ENCODE data around the gene RAD51B. TPM values are rescaled to one million over a fixed set of nuclear protein-coding genes. Genes with fewer than 3 reads are reported as not detected.
"Not testable (repeated sequence)": the region's sequence is repeated elsewhere in the genome, so short reads cannot be mapped to it uniquely, and the experiment has no call there.

Gene RAD51B
- total RNA-seq, 1 donor from 2014 or later, result 3.8 TPM

- intact Hi-C loops (cut with DNase I), result no loop called here
- peak; percentile 66 for DNase-seq (ENCODE audit: low spot score)
These were observed 875.1 kb downstream of the RAD51B start for GRCh38 chr14:68694516-68695235.

- intact Hi-C loops (cut with DNase I), result no loop called here
- DNase-seq (ENCODE audit: low spot score), result peak; percentile 73
These were observed 875.8 kb downstream of the RAD51B start for GRCh38 chr14:68695326-68695768.

- peak; percentile 36 for DNase-seq (ENCODE audit: low spot score)
- intact Hi-C loops (cut with DNase I), result no loop called here
These were observed 876.3 kb downstream of the RAD51B start for GRCh38 chr14:68695856-68696255.

GRCh38 chr14:68696266-68696665 lies 876.7 kb downstream of the RAD51B start:
- intact Hi-C loops (cut with DNase I), result no loop called here
- peak; percentile 47 for DNase-seq (ENCODE audit: low spot score)

GRCh38 chr14:68696721-68697495 lies 877.3 kb downstream of the RAD51B start:
- peak; percentile 54 for DNase-seq (ENCODE audit: low spot score)
- intact Hi-C loops (cut with DNase I), result no loop called here

- peak; percentile 26 for DNase-seq (ENCODE audit: low spot score)
- intact Hi-C loops (cut with DNase I), result not testable (repeated sequence)
These were observed 879.2 kb downstream of the RAD51B start for GRCh38 chr14:68698773-68699172.

GRCh38 chr14:68701001-68701741 lies 881.6 kb downstream of the RAD51B start:
- intact Hi-C loops (cut with DNase I), result no loop called here
- peak; percentile 72 for DNase-seq (ENCODE audit: low spot score)

- intact Hi-C loops (cut with DNase I), result no loop called here
- DNase-seq (ENCODE audit: low spot score), result peak; percentile 66
These were observed 882.6 kb downstream of the RAD51B start for GRCh38 chr14:68702135-68702534.

GRCh38 chr14:68702578-68702977 lies 883.0 kb downstream of the RAD51B start:
- intact Hi-C loops (cut with DNase I), result no loop called here

GRCh38 chr14:68703093-68703492 lies 883.5 kb downstream of the RAD51B start:
- DNase-seq (ENCODE audit: low spot score), result peak; percentile 76
- intact Hi-C loops (cut with DNase I), result no loop called here

More at GRCh38 chr14:68702578-68702977, 883.0 kb downstream of the RAD51B start:
- peak; percentile 39 for DNase-seq (ENCODE audit: low spot score)

- intact Hi-C loops (cut with DNase I), result no loop called here
- no peak for DNase-seq (ENCODE audit: low spot score)
These were observed 885.4 kb downstream of the RAD51B start for GRCh38 chr14:68704736-68705720.

- intact Hi-C loops (cut with DNase I), result no loop called here
These were observed 886.2 kb downstream of the RAD51B start for GRCh38 chr14:68705741-68706283.

GRCh38 chr14:68707482-68707881 lies 887.9 kb downstream of the RAD51B start:
- no peak for DNase-seq (ENCODE audit: low spot score)
- intact Hi-C loops (cut with DNase I), result no loop called here

More at GRCh38 chr14:68705741-68706283, 886.2 kb downstream of the RAD51B start:
- DNase-seq (ENCODE audit: low spot score), result no peak

GRCh38 chr14:68708343-68708742 lies 888.8 kb downstream of the RAD51B start:
- intact Hi-C loops (cut with DNase I), result no loop called here
- no peak for DNase-seq (ENCODE audit: low spot score)

GRCh38 chr14:68709007-68709406 lies 889.4 kb downstream of the RAD51B start:
- no peak for DNase-seq (ENCODE audit: low spot score)
- intact Hi-C loops (cut with DNase I), result no loop called here

- no peak for DNase-seq (ENCODE audit: low spot score)
- intact Hi-C loops (cut with DNase I), result no loop called here
These were observed 891.2 kb downstream of the RAD51B start for GRCh38 chr14:68710776-68711175.

GRCh38 chr14:68711561-68712309 lies 892.2 kb downstream of the RAD51B start:
- DNase-seq (ENCODE audit: low spot score), result no peak
- intact Hi-C loops (cut with DNase I), result no loop called here
